GM23338 (cell line): ENCODE results near the gene TCP11L1. TPM values are rescaled to one million over a fixed set of nuclear protein-coding genes. Genes with fewer than 3 reads are reported as not detected.

Experiments used
- ATAC-seq: fragments of 200-7000 bp; cut with Tn5 transposase; 3 replicates; pipeline ENCODE4 v1.9.1; 2020
- DNase-seq: peaks from one replicate; pipeline ENCODE4 v3.0.0-alpha.2; 2015; ENCODE audit warnings: low spot score
- H2AFZ ChIP-seq: fragments of 200-600 bp; sonication (generic); 2 replicates; pipeline ENCODE4 v1.8.0; 2016; ENCODE audit warnings: antibody characterized with exemption, mild to moderate bottlenecking, moderate library complexity
- H3F3A ChIP-seq: fragments of 200-600 bp; sonication (generic); replicated peaks from 2 replicates; pipeline ENCODE4 v1.8.0; 2017; ENCODE audit warnings: antibody characterized with exemption, mixed run types, low read depth
- H3K27ac ChIP-seq: fragments of 200-600 bp; sonication (generic); 2 replicates; pipeline ENCODE4 v1.6.1; 2016; ENCODE audit warnings: low read depth
- H3K27me3 ChIP-seq: fragments of 200-600 bp; sonication (generic); 2 replicates; pipeline ENCODE4 v1.8.0; 2016; ENCODE audit warnings: mild to moderate bottlenecking, mixed run types, moderate library complexity; ENCODE audit not compliant: insufficient read depth
- H3K36me3 ChIP-seq: fragments of 200-600 bp; sonication (generic); 2 replicates; pipeline ENCODE4 v1.8.0; 2016; ENCODE audit warnings: mild to moderate bottlenecking; ENCODE audit not compliant: insufficient read depth
- H3K4me1 ChIP-seq: fragments of 200-600 bp; sonication (generic); 2 replicates; pipeline ENCODE4 v1.8.0; 2016; ENCODE audit warnings: mild to moderate bottlenecking, moderate library complexity; ENCODE audit not compliant: insufficient read depth
- H3K4me2 ChIP-seq: fragments of 200-600 bp; sonication (generic); 2 replicates; pipeline ENCODE4 v1.7.1; 2017; ENCODE audit warnings: mixed run types
- H3K4me3 ChIP-seq: fragments of 200-600 bp; sonication (generic); 2 replicates; pipeline ENCODE4 v1.6.1; 2016; ENCODE audit warnings: mixed run types
- H3K79me2 ChIP-seq: fragments of 200-600 bp; sonication (generic); replicated peaks from 2 replicates; pipeline ENCODE4 v1.8.0; 2017; ENCODE audit warnings: mild to moderate bottlenecking; ENCODE audit not compliant: insufficient read depth
- H3K9me2 ChIP-seq: fragments of 200-600 bp; sonication (generic); 2 replicates; pipeline ENCODE4 v1.8.0; 2017; ENCODE audit not compliant: insufficient read depth
- H4K20me1 ChIP-seq: fragments of 200-600 bp; sonication (generic); replicated peaks from 2 replicates; pipeline ENCODE4 v1.8.0; 2017; ENCODE audit warnings: mild to moderate bottlenecking; ENCODE audit not compliant: insufficient read depth
- H3K27ac Mint-ChIP-seq: 2 replicates; pipeline ENCODE4 v1.8.0; 2020; ENCODE audit warnings: inconsistent platforms, mild to moderate bottlenecking, moderate library complexity, mixed read lengths
- H3K27me3 Mint-ChIP-seq: 3 replicates; pipeline ENCODE4 v1.8.0; 2022; ENCODE audit warnings: low read depth, mild to moderate bottlenecking, moderate library complexity, mixed read lengths, inconsistent platforms; ENCODE audit not compliant: insufficient read depth, poor library complexity
- H3K36me3 Mint-ChIP-seq: 3 replicates; pipeline ENCODE4 v1.8.0; 2021; ENCODE audit warnings: low read depth, mild to moderate bottlenecking, inconsistent platforms, moderate library complexity, mixed read lengths
- H3K4me1 Mint-ChIP-seq: 3 replicates; pipeline ENCODE4 v1.8.0; 2020; ENCODE audit warnings: mild to moderate bottlenecking, inconsistent platforms, mixed read lengths
- H3K4me3 Mint-ChIP-seq: 3 replicates; pipeline ENCODE4 v1.8.0; 2021; ENCODE audit warnings: moderate library complexity, mild to moderate bottlenecking, inconsistent platforms, mixed read lengths
- H3K9me3 Mint-ChIP-seq: 3 replicates; pipeline ENCODE4 v1.8.0; 2020; ENCODE audit warnings: moderate library complexity, mild to moderate bottlenecking, inconsistent platforms, mixed read lengths
- CREB1 ChIP-seq: fragments of 250-450 bp; sonication (Bioruptor Pico); IDR thresholded peaks from 2 replicates; pipeline ENCODE4 v1.5.0; 2020; ENCODE audit warnings: low read depth, mild to moderate bottlenecking, moderate library complexity
- EZH2 ChIP-seq: fragments of 200-600 bp; sonication (generic); IDR thresholded peaks from one replicate; pipeline ENCODE4 v1.8.0; 2017; ENCODE audit warnings: antibody characterized with exemption, mild to moderate bottlenecking, low read depth; ENCODE audit not compliant: unreplicated experiment
- EZH2phosphoT487 ChIP-seq: fragments of 200-600 bp; sonication (generic); IDR thresholded peaks from one replicate; pipeline ENCODE4 v1.8.1; 2018; ENCODE audit warnings: antibody characterized with exemption; ENCODE audit not compliant: unreplicated experiment
- JUNB ChIP-seq: IDR thresholded peaks from one replicate; pipeline ENCODE4 v1.6.1; 2016; ENCODE audit warnings: antibody characterized with exemption; ENCODE audit not compliant: unreplicated experiment
- NANOG ChIP-seq: IDR thresholded peaks from 2 replicates; pipeline ENCODE4 v1.6.1; 2016; ENCODE audit warnings: antibody characterized with exemption, borderline replicate concordance
- POLR2AphosphoS5 ChIP-seq: IDR thresholded peaks from 2 replicates; pipeline ENCODE4 v1.6.1; 2016; ENCODE audit warnings: antibody characterized with exemption, low read depth
- ZNF114 ChIP-seq: fragments of 250-450 bp; sonication (Bioruptor Pico); IDR thresholded peaks from 2 replicates; pipeline ENCODE4 v1.5.0; 2020; ENCODE audit warnings: mild to moderate bottlenecking, moderate library complexity
- ZNF331 ChIP-seq: fragments of 250-450 bp; sonication (Bioruptor Pico); IDR thresholded peaks from 2 replicates; pipeline ENCODE4 v1.5.0; 2020; ENCODE audit warnings: low read depth, mild to moderate bottlenecking, moderate library complexity
- polyA plus RNA-seq: library from polyadenylated mRNA; unstranded; fragments of >200 nt; fragmentation: Nextera tagmentation; extraction: Ambion mirVana; gene quantifications from 2 replicates; pipeline ENCODE4 v1.2.1, GENCODE V29; 2016
- total RNA-seq: library from RNA; depleted of rRNA; stranded (reverse); fragments of >200 nt; shearing (Covaris generic); gene quantifications from 2 replicates; pipeline ENCODE4 v1.2.3, GENCODE V29; 2014
- TF ChIP-seq, protein P1 (sequence below): fragments of 250-450 bp; sonication (Bioruptor Pico); IDR thresholded peaks from 2 replicates; pipeline ENCODE4 v1.5.0; 2020; ENCODE audit warnings: mild to moderate bottlenecking, moderate library complexity
- TF ChIP-seq, protein P2 (sequence below): IDR thresholded peaks from 2 replicates; pipeline ENCODE4 v1.6.1; 2016; ENCODE audit warnings: antibody characterized with exemption
- TF ChIP-seq, protein P3 (sequence below), 2 experiments: fragments of 200-600 bp in 1 of 2; sonication (generic) in 1 of 2; conservative IDR thresholded peaks; 2 replicates each; pipeline versions ENCODE4 v1.5.1 to v1.6.1; 2016 to 2017; ENCODE audit warnings: antibody characterized with exemption in 2 of 2, low read depth in 2 of 2, mild to moderate bottlenecking in 2 of 2, moderate library complexity in 1 of 2
- TF ChIP-seq, protein P4 (sequence below): IDR thresholded peaks from one replicate; pipeline ENCODE4 v1.6.1; 2018; ENCODE audit warnings: antibody characterized with exemption; ENCODE audit not compliant: unreplicated experiment

The TCP11L1 gene
- total and polyA plus RNA-seq, 2 experiments from 2014 or later: 5.0 to 39.0 TPM

GRCh38 chr11:33018840-33019239 is 20.5 kb upstream of the TCP11L1 start:
- no peak overlapping the region for H3K27ac Mint-ChIP-seq
- Histone ChIP-seq H3K4me3 (no peak overlapping the region), H4K20me1 (no peaks in the 10 kb centered on the region), H3K79me2 (no peaks in the 10 kb centered on the region), H3F3A (peaks cover 4% of the 10 kb centered on the region; the same call in 1 of the 2 replicates), H3K4me2 (no peak overlapping the region), H3K4me1 (peaks cover 16% of the 10 kb centered on the region), H3K9me2 (no peaks in the 10 kb centered on the region), H3K27ac (no peak overlapping the region), H3K36me3 (no peaks in the 10 kb centered on the region), H3K27me3 (peaks cover 11% of the 10 kb centered on the region), H2AFZ (no peak overlapping the region)
- no peak overlapping the region for H3K4me3 Mint-ChIP-seq
- H3K27me3 Mint-ChIP-seq: peaks cover 16% of the 10 kb centered on the region
- H3K36me3 Mint-ChIP-seq: no peaks in the 10 kb centered on the region
- H3K9me3 Mint-ChIP-seq: no peaks in the 10 kb centered on the region
- DNase-seq (no peak), ATAC-seq (no peak)
- TF ChIP-seq, protein P1, sequence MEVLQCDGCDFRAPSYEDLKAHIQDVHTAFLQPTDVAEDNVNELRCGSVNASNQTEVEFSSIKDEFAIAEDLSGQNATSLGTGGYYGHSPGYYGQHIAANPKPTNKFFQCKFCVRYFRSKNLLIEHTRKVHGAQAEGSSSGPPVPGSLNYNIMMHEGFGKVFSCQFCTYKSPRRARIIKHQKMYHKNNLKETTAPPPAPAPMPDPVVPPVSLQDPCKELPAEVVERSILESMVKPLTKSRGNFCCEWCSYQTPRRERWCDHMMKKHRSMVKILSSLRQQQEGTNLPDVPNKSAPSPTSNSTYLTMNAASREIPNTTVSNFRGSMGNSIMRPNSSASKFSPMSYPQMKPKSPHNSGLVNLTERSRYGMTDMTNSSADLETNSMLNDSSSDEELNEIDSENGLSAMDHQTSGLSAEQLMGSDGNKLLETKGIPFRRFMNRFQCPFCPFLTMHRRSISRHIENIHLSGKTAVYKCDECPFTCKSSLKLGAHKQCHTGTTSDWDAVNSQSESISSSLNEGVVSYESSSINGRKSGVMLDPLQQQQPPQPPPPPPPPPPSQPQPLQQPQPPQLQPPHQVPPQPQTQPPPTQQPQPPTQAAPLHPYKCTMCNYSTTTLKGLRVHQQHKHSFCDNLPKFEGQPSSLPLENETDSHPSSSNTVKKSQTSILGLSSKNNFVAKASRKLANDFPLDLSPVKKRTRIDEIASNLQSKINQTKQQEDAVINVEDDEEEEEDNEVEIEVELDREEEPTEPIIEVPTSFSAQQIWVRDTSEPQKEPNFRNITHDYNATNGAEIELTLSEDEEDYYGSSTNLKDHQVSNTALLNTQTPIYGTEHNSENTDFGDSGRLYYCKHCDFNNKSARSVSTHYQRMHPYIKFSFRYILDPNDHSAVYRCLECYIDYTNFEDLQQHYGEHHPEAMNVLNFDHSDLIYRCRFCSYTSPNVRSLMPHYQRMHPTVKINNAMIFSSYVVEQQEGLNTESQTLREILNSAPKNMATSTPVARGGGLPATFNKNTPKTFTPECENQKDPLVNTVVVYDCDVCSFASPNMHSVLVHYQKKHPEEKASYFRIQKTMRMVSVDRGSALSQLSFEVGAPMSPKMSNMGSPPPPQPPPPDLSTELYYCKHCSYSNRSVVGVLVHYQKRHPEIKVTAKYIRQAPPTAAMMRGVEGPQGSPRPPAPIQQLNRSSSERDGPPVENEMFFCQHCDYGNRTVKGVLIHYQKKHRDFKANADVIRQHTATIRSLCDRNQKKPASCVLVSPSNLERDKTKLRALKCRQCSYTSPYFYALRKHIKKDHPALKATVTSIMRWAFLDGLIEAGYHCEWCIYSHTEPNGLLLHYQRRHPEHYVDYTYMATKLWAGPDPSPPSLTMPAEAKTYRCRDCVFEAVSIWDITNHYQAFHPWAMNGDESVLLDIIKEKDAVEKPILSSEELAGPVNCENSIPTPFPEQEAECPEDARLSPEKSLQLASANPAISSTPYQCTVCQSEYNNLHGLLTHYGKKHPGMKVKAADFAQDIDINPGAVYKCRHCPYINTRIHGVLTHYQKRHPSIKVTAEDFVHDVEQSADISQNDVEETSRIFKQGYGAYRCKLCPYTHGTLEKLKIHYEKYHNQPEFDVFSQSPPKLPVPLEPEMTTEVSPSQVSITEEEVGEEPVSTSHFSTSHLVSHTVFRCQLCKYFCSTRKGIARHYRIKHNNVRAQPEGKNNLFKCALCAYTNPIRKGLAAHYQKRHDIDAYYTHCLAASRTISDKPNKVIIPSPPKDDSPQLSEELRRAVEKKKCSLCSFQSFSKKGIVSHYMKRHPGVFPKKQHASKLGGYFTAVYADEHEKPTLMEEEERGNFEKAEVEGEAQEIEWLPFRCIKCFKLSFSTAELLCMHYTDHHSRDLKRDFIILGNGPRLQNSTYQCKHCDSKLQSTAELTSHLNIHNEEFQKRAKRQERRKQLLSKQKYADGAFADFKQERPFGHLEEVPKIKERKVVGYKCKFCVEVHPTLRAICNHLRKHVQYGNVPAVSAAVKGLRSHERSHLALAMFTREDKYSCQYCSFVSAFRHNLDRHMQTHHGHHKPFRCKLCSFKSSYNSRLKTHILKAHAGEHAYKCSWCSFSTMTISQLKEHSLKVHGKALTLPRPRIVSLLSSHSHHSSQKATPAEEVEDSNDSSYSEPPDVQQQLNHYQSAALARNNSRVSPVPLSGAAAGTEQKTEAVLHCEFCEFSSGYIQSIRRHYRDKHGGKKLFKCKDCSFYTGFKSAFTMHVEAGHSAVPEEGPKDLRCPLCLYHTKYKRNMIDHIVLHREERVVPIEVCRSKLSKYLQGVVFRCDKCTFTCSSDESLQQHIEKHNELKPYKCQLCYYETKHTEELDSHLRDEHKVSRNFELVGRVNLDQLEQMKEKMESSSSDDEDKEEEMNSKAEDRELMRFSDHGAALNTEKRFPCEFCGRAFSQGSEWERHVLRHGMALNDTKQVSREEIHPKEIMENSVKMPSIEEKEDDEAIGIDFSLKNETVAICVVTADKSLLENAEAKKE: no peak
- TF ChIP-seq NANOG: no peak
- TF ChIP-seq, protein P2, sequence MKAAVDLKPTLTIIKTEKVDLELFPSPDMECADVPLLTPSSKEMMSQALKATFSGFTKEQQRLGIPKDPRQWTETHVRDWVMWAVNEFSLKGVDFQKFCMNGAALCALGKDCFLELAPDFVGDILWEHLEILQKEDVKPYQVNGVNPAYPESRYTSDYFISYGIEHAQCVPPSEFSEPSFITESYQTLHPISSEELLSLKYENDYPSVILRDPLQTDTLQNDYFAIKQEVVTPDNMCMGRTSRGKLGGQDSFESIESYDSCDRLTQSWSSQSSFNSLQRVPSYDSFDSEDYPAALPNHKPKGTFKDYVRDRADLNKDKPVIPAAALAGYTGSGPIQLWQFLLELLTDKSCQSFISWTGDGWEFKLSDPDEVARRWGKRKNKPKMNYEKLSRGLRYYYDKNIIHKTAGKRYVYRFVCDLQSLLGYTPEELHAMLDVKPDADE: no peak
- no peak for TF ChIP-seq CREB1
- no peak for TF ChIP-seq EZH2phosphoT487
- TF ChIP-seq JUNB: no peak
- TF ChIP-seq, protein P3, sequence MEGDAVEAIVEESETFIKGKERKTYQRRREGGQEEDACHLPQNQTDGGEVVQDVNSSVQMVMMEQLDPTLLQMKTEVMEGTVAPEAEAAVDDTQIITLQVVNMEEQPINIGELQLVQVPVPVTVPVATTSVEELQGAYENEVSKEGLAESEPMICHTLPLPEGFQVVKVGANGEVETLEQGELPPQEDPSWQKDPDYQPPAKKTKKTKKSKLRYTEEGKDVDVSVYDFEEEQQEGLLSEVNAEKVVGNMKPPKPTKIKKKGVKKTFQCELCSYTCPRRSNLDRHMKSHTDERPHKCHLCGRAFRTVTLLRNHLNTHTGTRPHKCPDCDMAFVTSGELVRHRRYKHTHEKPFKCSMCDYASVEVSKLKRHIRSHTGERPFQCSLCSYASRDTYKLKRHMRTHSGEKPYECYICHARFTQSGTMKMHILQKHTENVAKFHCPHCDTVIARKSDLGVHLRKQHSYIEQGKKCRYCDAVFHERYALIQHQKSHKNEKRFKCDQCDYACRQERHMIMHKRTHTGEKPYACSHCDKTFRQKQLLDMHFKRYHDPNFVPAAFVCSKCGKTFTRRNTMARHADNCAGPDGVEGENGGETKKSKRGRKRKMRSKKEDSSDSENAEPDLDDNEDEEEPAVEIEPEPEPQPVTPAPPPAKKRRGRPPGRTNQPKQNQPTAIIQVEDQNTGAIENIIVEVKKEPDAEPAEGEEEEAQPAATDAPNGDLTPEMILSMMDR (conservative IDR thresholded peaks at IDR 0.05; ENCODE audit: low read depth in 2 of 2): no peak
- TF ChIP-seq ZNF114 (CRISPR knock-in tag): no peak
- no peak for TF ChIP-seq ZNF331 (CRISPR knock-in tag)
- no peak for TF ChIP-seq EZH2
- TF ChIP-seq, protein P4, sequence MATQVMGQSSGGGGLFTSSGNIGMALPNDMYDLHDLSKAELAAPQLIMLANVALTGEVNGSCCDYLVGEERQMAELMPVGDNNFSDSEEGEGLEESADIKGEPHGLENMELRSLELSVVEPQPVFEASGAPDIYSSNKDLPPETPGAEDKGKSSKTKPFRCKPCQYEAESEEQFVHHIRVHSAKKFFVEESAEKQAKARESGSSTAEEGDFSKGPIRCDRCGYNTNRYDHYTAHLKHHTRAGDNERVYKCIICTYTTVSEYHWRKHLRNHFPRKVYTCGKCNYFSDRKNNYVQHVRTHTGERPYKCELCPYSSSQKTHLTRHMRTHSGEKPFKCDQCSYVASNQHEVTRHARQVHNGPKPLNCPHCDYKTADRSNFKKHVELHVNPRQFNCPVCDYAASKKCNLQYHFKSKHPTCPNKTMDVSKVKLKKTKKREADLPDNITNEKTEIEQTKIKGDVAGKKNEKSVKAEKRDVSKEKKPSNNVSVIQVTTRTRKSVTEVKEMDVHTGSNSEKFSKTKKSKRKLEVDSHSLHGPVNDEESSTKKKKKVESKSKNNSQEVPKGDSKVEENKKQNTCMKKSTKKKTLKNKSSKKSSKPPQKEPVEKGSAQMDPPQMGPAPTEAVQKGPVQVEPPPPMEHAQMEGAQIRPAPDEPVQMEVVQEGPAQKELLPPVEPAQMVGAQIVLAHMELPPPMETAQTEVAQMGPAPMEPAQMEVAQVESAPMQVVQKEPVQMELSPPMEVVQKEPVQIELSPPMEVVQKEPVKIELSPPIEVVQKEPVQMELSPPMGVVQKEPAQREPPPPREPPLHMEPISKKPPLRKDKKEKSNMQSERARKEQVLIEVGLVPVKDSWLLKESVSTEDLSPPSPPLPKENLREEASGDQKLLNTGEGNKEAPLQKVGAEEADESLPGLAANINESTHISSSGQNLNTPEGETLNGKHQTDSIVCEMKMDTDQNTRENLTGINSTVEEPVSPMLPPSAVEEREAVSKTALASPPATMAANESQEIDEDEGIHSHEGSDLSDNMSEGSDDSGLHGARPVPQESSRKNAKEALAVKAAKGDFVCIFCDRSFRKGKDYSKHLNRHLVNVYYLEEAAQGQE: no peak
- TF ChIP-seq POLR2AphosphoS5: no peak
- peaks cover 17% of the 10 kb centered on the region; the same call in 2 of the 3 replicates for H3K4me1 Mint-ChIP-seq
